Natural killer cell (primary cell): ENCODE measurements around the gene GNMT. TPM values are rescaled to one million over a fixed set of nuclear protein-coding genes. Genes with fewer than 3 reads are reported as not detected.

Experiments
- ATAC-seq, 3 donors: fragments of 150-1000 bp in 2 of 3; fragments of 200-7000 bp in 1 of 3; cut with Tn5 transposase; 1 replicate in 1 of 3; 2 replicates in 2 of 3; pipeline ENCODE4 v1.10.0; 2021; ENCODE audit warnings: mild to moderate bottlenecking in 2 of 3, moderate library complexity in 2 of 3
- DNase-seq, 2 donors: peaks; one replicate each; pipeline versions ENCODE4 v3.0.0 to v3.0.0-alpha.2; 2013 to 2021; ENCODE audit warnings: mixed read lengths in 1 of 2
- H3K27ac ChIP-seq: one replicate; pipeline ENCODE4 v1.5.1; 2013; ENCODE audit warnings: mild to moderate bottlenecking, low read length
- H3K27me3 ChIP-seq: one replicate; pipeline ENCODE4 v1.6.1; 2013; ENCODE audit warnings: low read length; ENCODE audit not compliant: control insufficient read depth, insufficient read depth
- H3K36me3 ChIP-seq: one replicate; pipeline ENCODE4 v1.6.1; 2013; ENCODE audit warnings: low read length; ENCODE audit not compliant: control insufficient read depth, insufficient read depth
- H3K4me1 ChIP-seq: one replicate; pipeline ENCODE4 v1.6.1; 2013; ENCODE audit warnings: low read length; ENCODE audit not compliant: control insufficient read depth, insufficient read depth
- H3K4me3 ChIP-seq: one replicate; pipeline ENCODE4 v1.5.1; 2013; ENCODE audit warnings: low read length
- H3K9me3 ChIP-seq: one replicate; pipeline ENCODE4 v1.6.1; 2013; ENCODE audit warnings: low read length; ENCODE audit not compliant: control insufficient read depth, insufficient read depth
- H3K27ac Mint-ChIP-seq, 2 donors: one replicate each; pipeline ENCODE4 v1.8.0; 2022; ENCODE audit warnings: mild to moderate bottlenecking in 2 of 2, mixed read lengths in 2 of 2, moderate library complexity in 1 of 2
- H3K27me3 Mint-ChIP-seq, 2 donors: one replicate each; pipeline ENCODE4 v1.8.0; 2022; ENCODE audit warnings: low read depth in 2 of 2, mixed read lengths in 2 of 2
- H3K36me3 Mint-ChIP-seq: one replicate; pipeline ENCODE4 v1.8.0; 2022; ENCODE audit warnings: mixed read lengths
- H3K4me1 Mint-ChIP-seq, 2 donors: one replicate each; pipeline ENCODE4 v1.8.0; 2022; ENCODE audit warnings: mixed read lengths in 2 of 2
- H3K4me3 Mint-ChIP-seq: one replicate; pipeline ENCODE4 v1.8.0; 2022; ENCODE audit warnings: mild to moderate bottlenecking, moderate library complexity, mixed read lengths
- H3K9me3 Mint-ChIP-seq, 2 donors: one replicate each; pipeline ENCODE4 v1.8.0; 2022; ENCODE audit warnings: mixed read lengths in 2 of 2
- WGBS: methylation state at CpG from one replicate; pipeline ENCODE4 v1.1.7; 2013; ENCODE audit warnings: missing lambda C conversion rate; ENCODE audit not compliant: insufficient coverage; 5-methylcytosine and 5-hydroxymethylcytosine counted together
- intact Hi-C: fragments of 100-400 bp; cut with micrococcal nuclease; formaldehyde crosslinking; loops from one replicate; pipeline ENCODE4 v1.14.2; 2022
- total RNA-seq, 4 donors: library from RNA; stranded (reverse); fragments of 120-200 nt in 1 of 4; gene quantifications; one replicate each; pipeline versions ENCODE4 v1.2.3 to v1.2.4, GENCODE V29; 2013 to 2022
- TF ChIP-seq, protein P1 (sequence below): fragments of 200-600 bp; IDR thresholded peaks from one replicate; pipeline ENCODE4 v1.8.0; 2022; ENCODE audit warnings: antibody characterized with exemption

GNMT gene
- total RNA-seq, 3 donors from 2014 or later (not counting 1 experiment from before 2014, with no cell fraction given), result 2.0 to 2.8 (median 2.6) TPM

DNA sequence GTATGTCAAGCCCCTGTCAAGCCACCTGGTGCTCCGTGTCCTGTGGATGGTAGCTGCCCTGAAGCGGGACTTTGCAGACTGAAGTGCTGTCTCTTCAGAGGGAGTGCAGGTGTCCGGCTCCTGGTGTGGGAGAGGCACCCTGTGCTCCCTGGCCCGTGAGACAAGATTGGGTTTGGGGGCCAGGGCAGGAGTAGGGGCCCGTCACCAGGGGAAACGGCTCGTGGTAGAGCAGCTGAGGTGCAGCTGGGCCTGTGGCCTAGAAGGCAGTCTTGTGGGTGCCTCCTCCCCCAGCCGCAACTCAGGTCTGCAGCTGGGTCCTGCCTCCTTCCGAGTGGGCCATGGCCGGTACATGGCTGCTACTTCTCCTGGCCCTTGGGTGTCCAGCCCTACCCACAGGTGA, 44.8 kb upstream of the GNMT start, which contains the start of gene PTCRA:
Gene PTCRA (plus strand): TSS at position 322 of the 400 bp plus-strand sequence. CDS start 17 bp downstream, at position 339.
- Histone ChIP-seq H3K27ac (no peak within 1 kb of the TSS), H3K27me3 (no peaks in the 10 kb centered on the region), H3K4me1 (no peaks in the 10 kb centered on the region), H3K4me3 (no peak within 1 kb of the TSS), H3K36me3 (no peaks in the 10 kb centered on the region), H3K9me3 (no peaks in the 10 kb centered on the region)
- H3K4me1 Mint-ChIP-seq, result no peaks in the 10 kb centered on the region
- no peaks in the 10 kb centered on the region for H3K9me3 Mint-ChIP-seq
- intact Hi-C loops, result no loop called here
- DNase-seq (no peak), ATAC-seq (no peak)
- no peak within 1 kb of the TSS for H3K4me3 Mint-ChIP-seq
- H3K27me3 Mint-ChIP-seq, result peaks cover 0 to 9% of the 10 kb centered on the region in 2 donors
- H3K36me3 Mint-ChIP-seq, result no peaks in the 10 kb centered on the region
- TF ChIP-seq, protein P1, sequence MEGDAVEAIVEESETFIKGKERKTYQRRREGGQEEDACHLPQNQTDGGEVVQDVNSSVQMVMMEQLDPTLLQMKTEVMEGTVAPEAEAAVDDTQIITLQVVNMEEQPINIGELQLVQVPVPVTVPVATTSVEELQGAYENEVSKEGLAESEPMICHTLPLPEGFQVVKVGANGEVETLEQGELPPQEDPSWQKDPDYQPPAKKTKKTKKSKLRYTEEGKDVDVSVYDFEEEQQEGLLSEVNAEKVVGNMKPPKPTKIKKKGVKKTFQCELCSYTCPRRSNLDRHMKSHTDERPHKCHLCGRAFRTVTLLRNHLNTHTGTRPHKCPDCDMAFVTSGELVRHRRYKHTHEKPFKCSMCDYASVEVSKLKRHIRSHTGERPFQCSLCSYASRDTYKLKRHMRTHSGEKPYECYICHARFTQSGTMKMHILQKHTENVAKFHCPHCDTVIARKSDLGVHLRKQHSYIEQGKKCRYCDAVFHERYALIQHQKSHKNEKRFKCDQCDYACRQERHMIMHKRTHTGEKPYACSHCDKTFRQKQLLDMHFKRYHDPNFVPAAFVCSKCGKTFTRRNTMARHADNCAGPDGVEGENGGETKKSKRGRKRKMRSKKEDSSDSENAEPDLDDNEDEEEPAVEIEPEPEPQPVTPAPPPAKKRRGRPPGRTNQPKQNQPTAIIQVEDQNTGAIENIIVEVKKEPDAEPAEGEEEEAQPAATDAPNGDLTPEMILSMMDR, result no peak
- H3K27ac Mint-ChIP-seq, result no peak within 1 kb of the TSS
- 27% methylated on average over 10 of the region's 10 CpGs for WGBS

- no peaks in the 10 kb centered on the region for H3K36me3 ChIP-seq
- intact Hi-C loops, result no loop called here
- H3K27ac Mint-ChIP-seq, result no peak overlapping the region
- peaks cover 0 to 4% of the 10 kb centered on the region in 2 donors for H3K27me3 Mint-ChIP-seq
- H3K4me3 ChIP-seq, result no peak overlapping the region
- H3K9me3 ChIP-seq, result no peaks in the 10 kb centered on the region
- TF ChIP-seq, protein P1, result no peak
- no peak overlapping the region for H3K4me3 Mint-ChIP-seq
- no peaks in the 10 kb centered on the region for H3K9me3 Mint-ChIP-seq
- ATAC-seq (no peak), DNase-seq (no peak)
- H3K36me3 Mint-ChIP-seq, result no peaks in the 10 kb centered on the region
- WGBS, result 73% methylated on average over 1 of the region's 1 CpG
- H3K27me3 ChIP-seq, result no peaks in the 10 kb centered on the region
- H3K4me1 ChIP-seq, result no peaks in the 10 kb centered on the region
- no peak overlapping the region for H3K27ac ChIP-seq
- H3K4me1 Mint-ChIP-seq, result no peaks in the 10 kb centered on the region
These were observed 44.3 kb upstream of the GNMT start for GRCh38 chr6:42916288-42916687.

GRCh38 chr6:42921801-42922200, 38.8 kb upstream of the GNMT start:
- Mint-ChIP-seq H3K4me1 (no peaks in the 10 kb centered on the region), H3K36me3 (no peaks in the 10 kb centered on the region), H3K9me3 (no peaks in the 10 kb centered on the region), H3K27ac (no peak overlapping the region), H3K27me3 (no peaks in the 10 kb centered on the region), H3K4me3 (no peak overlapping the region)
- H3K36me3 ChIP-seq, result no peaks in the 10 kb centered on the region
- no peak overlapping the region for H3K4me3 ChIP-seq
- DNase-seq, result no peak
- ATAC-seq, result no peak
- H3K4me1 ChIP-seq, result no peaks in the 10 kb centered on the region
- no peaks in the 10 kb centered on the region for H3K9me3 ChIP-seq
- 85% methylated on average over 6 of the region's 6 CpGs for WGBS
- TF ChIP-seq, protein P1, result no peak
- no peaks in the 10 kb centered on the region for H3K27me3 ChIP-seq
- intact Hi-C loops, result no loop called here
- H3K27ac ChIP-seq, result no peak overlapping the region

GRCh38 chr6:42923666-42924065, 36.9 kb upstream of the GNMT start:
- DNase-seq, result no peak
- intact Hi-C loops, result no loop called here
- no peak overlapping the region for H3K27ac ChIP-seq
- H3K9me3 Mint-ChIP-seq, result no peaks in the 10 kb centered on the region
- H3K4me1 Mint-ChIP-seq, result peaks cover 5 to 6% of the 10 kb centered on the region in 2 donors
- H3K27me3 ChIP-seq, result no peaks in the 10 kb centered on the region
- no peaks in the 10 kb centered on the region for H3K36me3 Mint-ChIP-seq
- H3K4me1 ChIP-seq, result peaks cover 8% of the 10 kb centered on the region
- H3K9me3 ChIP-seq, result no peaks in the 10 kb centered on the region
- ATAC-seq, result no peak
- no peaks in the 10 kb centered on the region for H3K36me3 ChIP-seq
- 86% methylated on average over 2 of the region's 2 CpGs for WGBS
- H3K27ac Mint-ChIP-seq, result no peak overlapping the region
- TF ChIP-seq, protein P1, result no peak
- no peak overlapping the region for H3K4me3 ChIP-seq
- no peak overlapping the region for H3K4me3 Mint-ChIP-seq
- no peaks in the 10 kb centered on the region for H3K27me3 Mint-ChIP-seq
